NCI-H146 treated with DMSO at 0.1 percent for 48 hours (cell line): ENCODE measurements around the gene KRTAP10-12.

Experiments
- DNase-seq: peaks from one replicate; lab custom pipeline; 2025; ENCODE audit not compliant: unreplicated experiment; lab: John Stamatoyannopoulos, UW

Gene KRTAP10-12

DNA sequence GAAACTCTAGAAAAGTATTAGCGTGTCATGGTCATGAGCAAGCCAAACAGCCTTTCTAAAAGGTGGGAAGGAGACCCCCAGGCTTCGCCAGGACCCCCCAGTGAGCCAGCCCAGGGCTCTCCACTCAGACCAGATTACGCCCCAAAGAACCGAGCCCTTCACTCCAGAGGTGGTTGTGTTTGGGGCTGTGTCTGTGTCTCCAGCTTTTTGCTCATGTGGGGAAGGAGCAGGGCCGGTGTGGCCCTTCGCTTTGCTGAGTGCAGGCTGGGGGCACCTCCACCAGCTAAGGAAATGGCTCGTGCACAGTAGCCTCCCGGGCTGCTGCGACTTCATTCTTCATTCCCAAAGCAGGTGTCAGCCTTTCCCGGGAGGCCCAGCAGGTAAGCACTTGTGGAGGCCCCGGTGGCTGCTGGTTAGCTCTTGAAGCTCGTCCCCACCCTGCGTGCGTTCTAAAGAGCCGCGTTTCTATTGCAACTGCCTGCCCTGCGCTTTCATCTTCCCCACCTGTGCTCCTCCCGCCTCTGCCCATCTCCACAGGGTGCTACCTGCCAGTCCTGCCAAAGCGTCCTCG lies 13.9 kb downstream of the KRTAP10-12 start:
- DNase-seq: peak; percentile 73

- DNase-seq: peak; percentile 63
These were observed 14.6 kb downstream of the KRTAP10-12 start, which contains the start of gene TSPEAR for GRCh38 chr21:44711327-44712202. TSPEAR (minus strand) TSS chr21:44711572; CDS start chr21:44711514, 58 bp downstream.

DNA sequence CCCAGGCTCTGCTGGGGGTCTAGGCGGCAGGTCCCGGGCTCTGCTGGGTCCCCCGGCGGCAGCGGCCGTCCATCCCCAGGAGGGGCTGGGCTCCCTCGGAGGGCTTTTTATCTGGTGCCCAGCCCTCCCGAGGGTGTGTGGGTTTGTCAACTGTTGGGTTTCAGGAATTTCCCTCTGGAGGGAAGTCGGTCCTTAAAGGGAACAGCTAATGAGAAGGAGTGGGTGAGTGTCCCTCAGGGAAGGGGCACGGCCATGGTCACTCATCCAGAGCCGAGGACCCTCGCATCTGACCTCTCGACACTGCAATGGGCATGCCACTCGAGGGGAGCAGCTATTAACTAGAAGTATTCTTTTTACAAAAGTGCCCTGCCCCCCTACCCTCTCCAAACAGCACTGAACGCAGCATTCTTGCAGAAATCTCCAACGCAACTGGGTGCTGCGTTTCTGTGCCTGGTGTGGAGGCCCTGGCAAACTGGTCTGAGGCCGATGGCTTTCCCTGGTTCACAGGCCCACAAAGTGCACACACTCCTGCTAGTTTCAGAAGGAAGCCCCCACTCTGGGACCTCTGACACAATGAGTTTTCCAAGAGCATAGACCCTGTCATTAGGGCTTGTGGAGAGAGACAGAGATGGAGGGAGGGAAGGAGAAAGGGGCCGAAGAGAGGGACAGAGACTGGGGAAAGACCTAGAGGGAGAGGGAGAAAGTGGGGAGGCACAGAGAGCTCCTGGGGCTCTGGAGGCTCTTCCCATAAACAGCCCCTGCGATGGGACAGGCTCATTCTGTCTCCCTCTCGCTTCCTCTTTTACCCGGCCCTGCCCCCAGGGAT lies 15.4 kb downstream of the KRTAP10-12 start:
- no peak for DNase-seq

- no peak for DNase-seq
These were observed 16.2 kb downstream of the KRTAP10-12 start for GRCh38 chr21:44713130-44713529.

- no peak for DNase-seq
These were observed 16.9 kb downstream of the KRTAP10-12 start for GRCh38 chr21:44713846-44714245.

DNA sequence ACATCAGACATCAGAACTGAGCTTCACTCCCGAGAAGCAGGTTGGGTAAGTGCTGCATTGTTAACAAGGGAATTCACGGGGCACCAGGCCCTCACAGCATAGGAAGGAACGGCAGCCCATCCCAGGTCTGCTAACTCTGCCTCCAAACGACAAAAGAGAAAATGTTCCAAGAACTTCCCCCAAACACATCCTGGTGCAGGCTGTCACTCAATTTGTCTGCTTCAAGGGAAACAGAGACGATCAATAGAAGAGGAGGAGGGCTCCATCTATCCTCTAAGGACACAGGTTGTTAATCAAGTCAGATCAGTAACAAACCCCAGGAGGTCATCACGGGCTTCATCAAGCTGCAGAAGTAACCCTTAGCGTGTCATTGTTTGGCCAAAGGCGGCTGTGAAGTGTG lies 17.9 kb downstream of the KRTAP10-12 start:
- no peak for DNase-seq

- no peak for DNase-seq
These were observed 20.0 kb downstream of the KRTAP10-12 start for GRCh38 chr21:44716984-44717383.

- DNase-seq: no peak
These were observed 21.1 kb downstream of the KRTAP10-12 start for GRCh38 chr21:44718093-44718492.

GRCh38 chr21:44718571-44718970 lies 21.6 kb downstream of the KRTAP10-12 start:
- no peak for DNase-seq

GRCh38 chr21:44720170-44720569 lies 23.2 kb downstream of the KRTAP10-12 start:
- no peak for DNase-seq

DNA sequence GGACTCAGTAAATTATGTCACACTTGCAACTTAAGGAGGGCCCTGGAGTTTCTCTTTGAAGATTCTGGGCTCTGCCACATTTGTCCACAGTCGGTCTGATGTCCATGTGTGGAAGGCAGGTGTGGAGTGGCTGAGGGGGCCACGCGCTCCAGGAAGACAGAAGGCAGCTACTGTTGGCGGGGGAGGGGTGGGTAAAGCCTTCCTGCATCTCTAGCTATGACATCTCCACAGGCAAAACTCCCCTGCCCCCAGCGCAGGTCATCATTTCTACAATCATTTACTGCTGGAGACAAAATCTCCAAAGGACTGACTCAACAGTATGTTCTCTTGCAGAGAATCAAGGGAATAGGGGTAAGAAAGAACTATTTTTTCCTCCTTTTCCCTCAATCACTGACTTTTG lies 25.8 kb downstream of the KRTAP10-12 start:
- DNase-seq: peak; percentile 10

DNA sequence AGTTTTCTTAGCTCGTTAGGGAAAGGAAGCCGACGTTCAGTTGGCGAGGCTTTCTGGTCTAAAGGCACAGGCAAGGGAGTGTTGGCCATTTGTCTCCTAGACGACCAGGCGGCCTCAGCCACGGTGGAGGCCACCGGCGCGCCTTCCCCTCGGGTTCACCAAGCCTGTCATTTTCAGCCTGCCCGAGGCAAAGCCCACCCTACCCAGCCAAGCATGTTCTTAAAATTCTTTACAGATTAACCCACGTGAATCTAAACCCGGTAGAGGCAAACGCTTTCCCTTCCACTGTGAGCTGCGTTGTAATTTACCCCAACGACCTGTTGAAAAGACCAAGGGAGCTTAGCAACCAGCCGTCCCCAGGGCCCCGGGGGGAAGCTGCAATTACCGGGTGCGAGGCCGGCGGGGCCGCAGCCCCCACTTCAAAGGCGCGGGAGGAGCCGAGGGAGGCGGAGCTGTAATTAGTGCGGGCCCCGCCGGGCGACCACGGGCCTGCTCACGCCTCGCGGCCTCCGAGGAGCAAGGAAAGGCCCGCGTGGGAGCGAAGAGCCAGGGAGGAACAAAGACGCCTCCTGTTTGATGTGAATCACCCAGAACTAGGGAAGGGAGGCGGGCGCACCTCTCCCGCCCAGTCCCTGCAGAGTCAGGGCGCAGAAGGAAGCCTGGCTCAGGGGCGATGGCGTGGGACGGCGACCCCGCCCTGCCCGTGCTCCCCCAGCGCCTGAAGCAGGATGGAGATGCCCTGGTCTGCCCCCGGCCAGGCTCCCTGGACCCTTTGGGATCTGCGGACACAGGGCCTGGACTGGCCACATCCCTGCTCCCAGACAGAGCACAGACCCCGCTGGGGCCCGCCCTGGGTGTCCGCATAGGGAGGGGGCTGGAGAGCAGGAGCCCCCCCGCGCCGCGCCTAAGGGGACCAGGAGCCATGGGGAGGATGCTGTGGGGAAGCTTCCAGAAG lies 26.5 kb downstream of the KRTAP10-12 start:
- DNase-seq: peak; percentile 61

GRCh38 chr21:44724196-44724595 lies 27.2 kb downstream of the KRTAP10-12 start:
- DNase-seq: no peak

DNA sequence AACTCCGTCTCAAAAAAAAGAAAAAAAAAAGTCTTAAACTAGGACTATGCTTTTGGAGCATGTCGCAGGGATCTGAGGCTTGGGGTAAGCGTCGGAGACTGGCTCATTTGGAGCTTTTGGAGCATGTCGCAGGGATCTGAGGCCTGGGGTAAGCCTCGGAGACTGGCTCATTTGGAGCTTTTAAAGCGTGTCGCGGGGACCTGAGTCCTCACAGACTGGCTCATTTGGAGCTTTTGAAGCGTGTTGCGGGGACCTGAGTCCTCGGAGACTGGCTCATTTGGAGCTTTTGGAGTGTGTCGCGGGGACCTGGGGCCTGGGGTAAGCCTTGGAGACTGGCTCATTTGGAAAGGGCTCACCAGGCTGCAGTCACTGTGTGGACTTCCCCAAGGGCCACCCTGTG lies 28.0 kb downstream of the KRTAP10-12 start:
- DNase-seq: no peak

- no peak for DNase-seq
These were observed 29.9 kb downstream of the KRTAP10-12 start for GRCh38 chr21:44726826-44727225.

DNA sequence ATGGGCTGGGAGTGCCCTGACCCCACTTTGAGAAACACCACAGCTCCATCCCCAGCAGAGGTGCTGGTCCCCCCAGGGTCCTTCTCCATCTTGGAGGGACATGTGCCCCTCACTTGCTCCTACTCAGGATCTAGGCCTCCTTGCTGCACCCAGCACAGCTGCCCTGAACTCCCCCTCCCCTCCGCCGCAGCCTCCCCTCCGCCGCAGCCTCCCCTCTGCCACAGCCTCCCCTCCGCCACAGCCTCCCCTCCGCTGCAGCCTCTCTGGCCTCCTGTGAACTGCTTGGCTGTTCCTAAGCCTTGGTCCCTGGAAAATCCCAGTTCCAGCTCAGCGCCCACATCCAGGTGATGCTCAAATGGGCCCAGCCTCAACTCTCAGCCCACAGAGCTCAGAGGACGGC lies 30.3 kb downstream of the KRTAP10-12 start:
- DNase-seq: no peak

DNA sequence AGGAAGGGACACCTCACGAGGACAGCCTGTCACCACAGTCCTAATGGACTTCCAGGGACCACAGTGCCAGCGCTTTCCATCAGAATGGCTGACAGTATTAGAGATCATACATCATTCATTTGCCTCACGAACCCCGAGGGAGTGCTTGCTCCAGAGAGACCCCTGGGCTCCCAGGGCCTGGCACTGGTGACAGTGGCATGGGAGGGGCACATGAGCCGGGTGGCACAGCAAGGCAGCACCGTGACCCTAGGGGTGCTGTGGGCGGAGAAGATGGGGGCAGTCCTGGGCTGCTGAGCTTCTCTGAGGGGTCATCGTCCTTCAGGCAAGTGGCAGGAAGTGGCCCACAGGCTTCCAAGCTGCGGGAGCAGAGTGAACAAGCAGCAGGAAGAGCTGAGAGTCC lies 30.8 kb downstream of the KRTAP10-12 start:
- no peak for DNase-seq

GRCh38 chr21:44728716-44729115 lies 31.7 kb downstream of the KRTAP10-12 start:
- no peak for DNase-seq

- no peak for DNase-seq
These were observed 32.5 kb downstream of the KRTAP10-12 start for GRCh38 chr21:44729336-44730027.

DNA sequence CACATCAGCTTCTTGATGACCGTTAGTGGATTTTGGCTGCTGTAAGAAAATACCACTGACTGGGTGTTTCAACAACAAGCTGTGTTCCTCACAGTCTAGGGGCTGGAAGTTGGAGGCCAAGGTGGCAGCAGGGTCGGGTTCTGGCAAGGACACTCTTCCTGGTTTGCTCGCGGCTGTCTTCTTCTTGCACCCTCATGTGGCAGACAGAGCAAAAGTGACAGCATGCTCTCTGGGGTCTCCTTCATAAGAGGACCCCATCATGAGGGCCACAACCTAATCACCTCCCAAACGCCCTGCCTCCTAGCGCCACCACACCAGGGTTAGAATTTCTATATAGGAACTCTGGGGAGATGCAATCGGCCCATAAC lies 33.0 kb downstream of the KRTAP10-12 start:
- no peak for DNase-seq
